ENCODE measurements around the gene KCNG2. TPM values are rescaled to one million over a fixed set of nuclear protein-coding genes. Genes with fewer than 3 reads are reported as not detected.

KCNG2 gene
- total and polyA plus RNA-seq, 9 of the 15 experiments (the other 6 are each of a cell fraction or from before 2014, with no cell fraction given), result not detected

GRCh38 chr18:79802298-79802697, 4.6 kb downstream of the KCNG2 start:
- in situ Hi-C loops (cut with MboI) (no loop called here), intact Hi-C loops (cut with micrococcal nuclease) (no loop called here)
- WGBS (ENCODE audit: insufficient coverage, low coverage, missing lambda C conversion rate), result 0% methylated on average over 12 of the region's 18 CpGs
- Histone ChIP-seq H3K79me2 (ENCODE audit: control insufficient read depth, insufficient read depth, low read length) (no peaks in the 10 kb centered on the region), H3K9me3 (replicated peaks; ENCODE audit: control insufficient read depth, insufficient read depth, low read depth, low read length) (no peaks in the 10 kb centered on the region), H3K4me3 (no peak overlapping the region), H3K4me1 (replicated peaks in 1 of 2; ENCODE audit: control insufficient read depth in 2 of 2, insufficient read depth in 2 of 2, low read length in 2 of 2) (peaks cover 0 to 2% of the 10 kb centered on the region in 2 experiments; a peak in 1 of 5 replicates), H3K36me3 (ENCODE audit: control insufficient read depth, insufficient read depth, low read length) (no peaks in the 10 kb centered on the region), H3K27ac (ENCODE audit: extremely low read depth, low read depth, low read length) (no peak overlapping the region), H3K4me2 (ENCODE audit: insufficient read depth, low read length) (no peak overlapping the region), H3K27me3 (ENCODE audit: control insufficient read depth in 2 of 2, insufficient read depth in 2 of 2, low read length in 2 of 2) (peaks cover 6 to 77% of the 10 kb centered on the region in 2 experiments; a peak in 4 of 5 replicates), H4K20me1 (replicated peaks; ENCODE audit: control insufficient read depth, insufficient read depth, low read length) (no peaks in the 10 kb centered on the region), H3K9me1 (ENCODE audit: control insufficient read depth, insufficient read depth, low read length) (no peaks in the 10 kb centered on the region), H2AFZ (ENCODE audit: low read depth, low read length) (no peak overlapping the region), H3K9ac (ENCODE audit: insufficient read depth in 1 of 2, low read depth in 2 of 2, low read length in 2 of 2) (no peak overlapping the region)
- ATAC-seq (no peak), DNase-seq (ENCODE audit: extremely low read depth in 1 of 4, low spot score in 3 of 4) (no peak), FAIRE-seq (no peak)
- POLR2A ChIA-PET, result interaction anchor here (0.6 to 0.8 kb wide), 2 partner anchors 31 to 38 kb away, joined by 3 to 4 read pairs; no protein-coding TSS in a partner anchor
- no TSS peak for BruUV-seq (replicated peaks)
- CTCF ChIA-PET (ENCODE audit: low intra/inter-chr PET ratio), result no interaction called here
- TF ChIP-seq ZNF764 (CRISPR knock-in tag; IDR thresholded peaks at IDR 0.05; ENCODE audit: low read depth) (no peak), CHAMP1 (IDR thresholded peaks at IDR 0.05) (no peak), BRCA1 (IDR thresholded peaks at IDR 0.05) (no peak), BRCA1 (CRISPR knock-in tag; IDR thresholded peaks at IDR 0.05) (no peak), SMARCC2 (IDR thresholded peaks at IDR 0.05; ENCODE audit: low read depth) (no peak), MTA3 (IDR thresholded peaks at IDR 0.05; ENCODE audit: borderline replicate concordance) (no peak), THAP7 (CRISPR knock-in tag; IDR thresholded peaks at IDR 0.05) (no peak), MGA (IDR thresholded peaks at IDR 0.05) (no peak), ZNF584 (CRISPR knock-in tag; IDR thresholded peaks at IDR 0.05; ENCODE audit: low read depth) (no peak)

All from K562 (cell line).